ENCODE measurements around the gene LRRC43. TPM values are rescaled to one million over a fixed set of nuclear protein-coding genes. Genes with fewer than 3 reads are reported as not detected.

Gene LRRC43
- total RNA-seq (not detected), total RNA-seq (0 to 0.15 reads per million in 2 donors)

- peak in 1 of 3 donors; percentile 14 for DNase-seq
- peaks cover 3% of the 10 kb centered on the region for H3K4me1 Mint-ChIP-seq
- H3K36me3 Mint-ChIP-seq (ENCODE audit: low read depth), result no peaks in the 10 kb centered on the region
- H3K27ac Mint-ChIP-seq, result no peak within 1 kb of the TSS
- H3K27me3 Mint-ChIP-seq, result peaks cover 19% of the 10 kb centered on the region
- peak; percentile 76 for ATAC-seq
- no peaks in the 10 kb centered on the region for H3K9me3 ChIP-seq (ENCODE audit: control insufficient read depth, low read length, poor library complexity, severe bottlenecking)
- peak within 1 kb of the TSS; percentile 85 for H3K4me3 Mint-ChIP-seq
Observed at GRCh38 chr12:122182887-122183587, at the start of gene LRRC43. Gene LRRC43 (plus strand): TSS chr12:122183123. CDS start chr12:122183145, 22 bp downstream.

DNA sequence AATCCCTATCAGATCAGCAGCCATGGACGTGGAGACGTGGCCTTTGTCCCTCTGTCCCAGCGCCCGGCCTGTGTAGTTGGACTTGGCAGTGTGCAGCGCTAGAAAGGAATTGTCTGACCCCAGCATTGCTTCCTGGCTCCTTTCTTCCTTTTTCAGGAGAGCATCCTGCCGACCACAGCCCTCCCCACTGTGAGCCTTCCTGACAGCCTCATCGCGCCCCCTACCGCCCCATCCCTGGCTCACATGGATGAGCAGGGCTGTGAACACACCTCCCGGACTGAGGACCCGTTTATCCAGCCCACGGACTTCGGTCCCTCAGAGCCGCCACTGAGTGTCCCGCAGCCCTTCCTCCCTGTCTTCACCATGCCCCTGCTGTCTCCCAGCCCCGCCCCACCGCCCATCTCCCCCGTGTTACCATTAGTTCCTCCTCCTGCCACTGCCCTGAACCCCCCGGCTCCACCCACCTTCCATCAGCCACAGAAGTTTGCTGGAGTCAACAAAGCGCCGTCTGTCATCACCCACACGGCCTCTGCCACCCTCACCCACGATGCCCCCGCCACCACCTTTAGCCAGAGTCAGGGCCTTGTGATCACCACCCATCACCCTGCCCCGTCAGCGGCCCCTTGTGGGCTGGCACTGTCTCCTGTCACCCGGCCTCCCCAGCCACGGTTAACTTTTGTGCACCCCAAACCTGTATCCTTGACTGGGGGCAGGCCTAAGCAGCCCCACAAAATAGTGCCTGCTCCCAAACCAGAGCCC lies 49.6 kb upstream of the LRRC43 start:
- ATAC-seq (no peak), DNase-seq (no peak)
- Mint-ChIP-seq H3K4me3 (no peak overlapping the region), H3K27me3 (no peaks in the 10 kb centered on the region), H3K27ac (no peak overlapping the region), H3K36me3 (ENCODE audit: low read depth) (peaks cover 5% of the 10 kb centered on the region), H3K4me1 (no peaks in the 10 kb centered on the region)
- H3K9me3 ChIP-seq (ENCODE audit: control insufficient read depth, low read length, poor library complexity, severe bottlenecking), result no peaks in the 10 kb centered on the region

DNA sequence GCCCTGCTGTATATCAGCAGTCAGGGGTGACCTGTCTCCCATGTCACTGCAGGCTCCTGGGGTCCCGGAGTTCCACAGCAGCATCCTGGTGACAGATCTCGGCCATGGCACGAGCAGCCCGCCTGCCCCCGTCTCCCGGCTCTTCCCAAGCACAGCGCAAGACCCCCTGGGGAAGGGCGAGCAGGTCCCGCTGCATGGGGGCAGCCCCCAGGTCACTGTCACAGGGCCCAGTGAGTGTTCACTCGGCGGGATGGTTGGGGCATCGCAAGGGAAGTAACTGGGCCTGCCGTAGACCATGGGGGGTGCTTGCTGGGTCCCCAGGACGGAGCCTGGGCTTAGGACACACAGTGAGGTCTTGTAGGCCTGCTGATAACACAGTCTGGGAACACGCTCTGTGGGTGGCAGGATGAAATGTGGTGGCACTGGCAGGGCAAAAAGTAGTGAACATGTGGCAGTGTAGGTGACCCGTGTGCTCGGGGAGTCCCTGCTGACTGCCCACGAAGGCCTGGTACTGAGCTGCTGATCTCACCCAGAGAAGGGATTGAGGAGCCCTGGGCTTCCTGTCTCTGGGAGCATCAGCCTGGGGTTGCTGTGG lies 47.4 kb upstream of the LRRC43 start:
- Mint-ChIP-seq H3K4me1 (no peaks in the 10 kb centered on the region), H3K36me3 (ENCODE audit: low read depth) (peaks cover 4% of the 10 kb centered on the region), H3K4me3 (no peak overlapping the region), H3K27ac (peak overlapping the region; percentile 19), H3K27me3 (no peaks in the 10 kb centered on the region)
- H3K9me3 ChIP-seq (ENCODE audit: control insufficient read depth, low read length, poor library complexity, severe bottlenecking), result no peaks in the 10 kb centered on the region
- DNase-seq, result no peak
- ATAC-seq, result no peak

GRCh38 chr12:122137229-122137628 lies 45.7 kb upstream of the LRRC43 start:
- no peaks in the 10 kb centered on the region for H3K4me1 Mint-ChIP-seq
- H3K9me3 ChIP-seq (ENCODE audit: control insufficient read depth, low read length, poor library complexity, severe bottlenecking), result no peaks in the 10 kb centered on the region
- DNase-seq, result no peak
- peaks cover 4% of the 10 kb centered on the region for H3K36me3 Mint-ChIP-seq (ENCODE audit: low read depth)
- no peak overlapping the region for H3K4me3 Mint-ChIP-seq
- no peaks in the 10 kb centered on the region for H3K27me3 Mint-ChIP-seq
- ATAC-seq, result no peak
- H3K27ac Mint-ChIP-seq, result peak overlapping the region; percentile 61

- peaks cover 4% of the 10 kb centered on the region for H3K36me3 Mint-ChIP-seq (ENCODE audit: low read depth)
- no peaks in the 10 kb centered on the region for H3K27me3 Mint-ChIP-seq
- H3K9me3 ChIP-seq (ENCODE audit: control insufficient read depth, low read length, poor library complexity, severe bottlenecking), result no peaks in the 10 kb centered on the region
- no peak overlapping the region for H3K4me3 Mint-ChIP-seq
- ATAC-seq (peak; percentile 39), DNase-seq (no peak)
- no peaks in the 10 kb centered on the region for H3K4me1 Mint-ChIP-seq
- peak overlapping the region; percentile 61 for H3K27ac Mint-ChIP-seq
Observed at GRCh38 chr12:122137681-122138080, 45.2 kb upstream of the LRRC43 start.

DNA sequence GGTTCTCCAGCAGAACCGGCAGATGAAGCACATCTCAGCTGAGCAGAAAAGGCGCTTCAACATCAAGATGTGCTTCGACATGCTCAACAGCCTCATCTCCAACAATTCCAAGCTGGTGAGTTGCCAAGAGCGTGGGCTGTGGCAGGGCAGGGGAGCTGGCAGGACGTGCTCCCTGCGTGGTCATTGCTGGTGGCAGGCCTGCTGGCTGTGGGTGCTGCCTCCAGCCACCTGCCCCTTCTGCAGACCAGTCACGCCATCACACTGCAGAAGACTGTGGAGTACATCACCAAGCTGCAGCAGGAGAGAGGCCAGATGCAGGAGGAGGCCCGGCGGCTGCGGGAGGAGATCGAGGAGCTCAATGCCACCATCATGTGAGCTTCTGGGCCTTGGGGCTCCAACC lies 44.7 kb upstream of the LRRC43 start:
- no peak overlapping the region for H3K27ac Mint-ChIP-seq
- no peaks in the 10 kb centered on the region for H3K9me3 ChIP-seq (ENCODE audit: control insufficient read depth, low read length, poor library complexity, severe bottlenecking)
- no peak for DNase-seq
- no peaks in the 10 kb centered on the region for H3K4me1 Mint-ChIP-seq
- H3K36me3 Mint-ChIP-seq (ENCODE audit: low read depth), result peaks cover 4% of the 10 kb centered on the region
- no peaks in the 10 kb centered on the region for H3K27me3 Mint-ChIP-seq
- no peak for ATAC-seq
- H3K4me3 Mint-ChIP-seq, result no peak overlapping the region

DNA sequence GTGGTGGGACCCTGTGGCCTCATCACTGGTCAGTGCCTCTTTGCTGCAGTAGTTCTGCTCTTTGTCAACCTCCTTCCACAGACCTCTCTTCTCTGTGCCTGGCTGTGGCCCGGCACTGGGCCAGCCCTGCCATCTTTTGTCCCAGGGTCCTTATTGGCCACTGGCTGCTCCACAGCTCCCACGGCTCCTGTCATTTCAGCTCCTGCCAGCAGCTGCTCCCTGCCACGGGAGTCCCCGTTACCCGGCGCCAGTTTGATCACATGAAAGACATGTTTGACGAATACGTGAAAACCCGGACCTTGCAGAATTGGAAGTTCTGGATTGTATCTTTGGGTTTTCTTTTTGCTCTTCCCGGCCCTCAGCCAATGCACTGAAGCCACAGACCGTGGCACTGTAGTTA lies 44.3 kb upstream of the LRRC43 start:
- no peaks in the 10 kb centered on the region for H3K4me1 Mint-ChIP-seq

GRCh38 chr12:122139266-122139665 lies 43.7 kb upstream of the LRRC43 start:
- no peaks in the 10 kb centered on the region for H3K36me3 Mint-ChIP-seq (ENCODE audit: low read depth)
- no peak for ATAC-seq
- H3K4me3 Mint-ChIP-seq, result no peak overlapping the region
- no peak for DNase-seq
- no peak overlapping the region for H3K27ac Mint-ChIP-seq
- no peaks in the 10 kb centered on the region for H3K27me3 Mint-ChIP-seq
- H3K4me1 Mint-ChIP-seq, result no peaks in the 10 kb centered on the region
- no peaks in the 10 kb centered on the region for H3K9me3 ChIP-seq (ENCODE audit: control insufficient read depth, low read length, poor library complexity, severe bottlenecking)

More for the DNA sequence above, 44.3 kb upstream of the LRRC43 start:
- H3K9me3 ChIP-seq (ENCODE audit: control insufficient read depth, low read length, poor library complexity, severe bottlenecking), result no peaks in the 10 kb centered on the region
- no peak for ATAC-seq
- DNase-seq, result no peak
- H3K36me3 Mint-ChIP-seq (ENCODE audit: low read depth), result peaks cover 4% of the 10 kb centered on the region
- no peak overlapping the region for H3K27ac Mint-ChIP-seq
- no peak overlapping the region for H3K4me3 Mint-ChIP-seq
- H3K27me3 Mint-ChIP-seq, result no peaks in the 10 kb centered on the region

DNA sequence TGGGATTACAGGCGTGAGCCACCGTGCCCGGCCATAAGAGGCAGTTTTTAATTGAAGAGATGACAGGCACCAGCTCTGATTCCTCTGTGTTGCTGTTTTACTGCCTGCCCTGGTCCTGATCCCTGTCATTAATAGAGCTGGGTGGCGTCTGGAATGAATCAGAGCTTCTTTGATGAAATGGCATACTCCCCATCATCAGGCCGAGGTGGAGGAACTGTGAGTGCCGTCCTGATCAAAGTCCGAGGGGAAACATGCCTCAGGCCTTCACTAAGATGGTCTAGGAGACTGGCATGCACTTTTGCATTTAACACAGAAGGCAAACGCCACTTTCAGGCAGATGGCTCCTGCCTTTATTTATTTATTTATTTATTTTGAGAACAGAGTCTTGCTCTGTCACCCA lies 43.0 kb upstream of the LRRC43 start:
- no peak overlapping the region for H3K4me3 Mint-ChIP-seq
- ATAC-seq (no peak), DNase-seq (no peak)

DNA sequence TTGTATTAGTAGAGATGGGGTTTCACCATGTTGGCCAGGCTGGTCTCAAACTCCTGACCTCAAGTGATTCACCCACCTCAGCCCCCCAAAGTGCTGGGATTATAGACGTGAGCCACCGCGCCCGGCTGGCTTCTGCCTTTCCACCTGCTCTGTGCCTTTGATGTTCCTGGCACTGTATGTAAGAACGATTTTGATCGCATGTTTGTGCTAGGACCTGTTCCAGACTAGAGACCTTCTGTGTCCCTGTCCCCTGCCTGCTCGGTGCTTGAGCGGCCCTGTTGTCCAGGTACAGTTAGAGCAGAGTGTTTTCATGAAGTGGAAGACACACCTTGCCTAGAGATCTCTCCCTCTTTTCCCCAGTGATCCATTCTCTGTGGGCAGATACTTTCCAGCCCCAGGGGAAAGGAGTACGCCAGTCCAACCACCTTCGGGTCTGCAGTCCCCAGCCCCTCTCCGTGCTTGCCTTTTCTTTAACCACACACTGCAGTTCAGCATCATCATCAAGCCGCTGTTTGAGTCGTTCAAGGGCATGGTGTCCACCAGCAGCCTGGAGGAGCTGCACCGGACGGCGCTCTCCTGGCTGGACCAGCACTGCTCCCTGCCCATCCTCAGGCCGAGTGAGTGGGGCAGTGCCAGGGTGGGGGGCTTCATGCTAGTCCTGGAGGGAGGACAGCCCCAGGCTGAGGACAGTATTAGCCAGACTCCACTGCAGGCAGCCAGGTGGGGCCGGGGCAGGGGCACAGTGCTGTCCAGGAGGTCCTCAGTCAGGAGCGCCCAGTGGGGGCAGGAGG lies 42.3 kb upstream of the LRRC43 start:
- DNase-seq (no peak), ATAC-seq (no peak)
- Mint-ChIP-seq H3K36me3 (ENCODE audit: low read depth) (no peaks in the 10 kb centered on the region), H3K4me3 (no peak overlapping the region), H3K27me3 (no peaks in the 10 kb centered on the region), H3K27ac (no peak overlapping the region), H3K4me1 (no peaks in the 10 kb centered on the region)
- no peaks in the 10 kb centered on the region for H3K9me3 ChIP-seq (ENCODE audit: control insufficient read depth, low read length, poor library complexity, severe bottlenecking)

More for the DNA sequence above, 43.0 kb upstream of the LRRC43 start:
- no peaks in the 10 kb centered on the region for H3K4me1 Mint-ChIP-seq
- no peaks in the 10 kb centered on the region for H3K9me3 ChIP-seq (ENCODE audit: control insufficient read depth, low read length, poor library complexity, severe bottlenecking)
- no peak overlapping the region for H3K27ac Mint-ChIP-seq
- H3K36me3 Mint-ChIP-seq (ENCODE audit: low read depth), result no peaks in the 10 kb centered on the region
- no peaks in the 10 kb centered on the region for H3K27me3 Mint-ChIP-seq

- DNase-seq (no peak), ATAC-seq (no peak)
- no peak overlapping the region for H3K27ac Mint-ChIP-seq
- no peaks in the 10 kb centered on the region for H3K36me3 Mint-ChIP-seq (ENCODE audit: low read depth)
- H3K27me3 Mint-ChIP-seq, result no peaks in the 10 kb centered on the region
- no peaks in the 10 kb centered on the region for H3K4me1 Mint-ChIP-seq
- H3K4me3 Mint-ChIP-seq, result no peak overlapping the region
- H3K9me3 ChIP-seq (ENCODE audit: control insufficient read depth, low read length, poor library complexity, severe bottlenecking), result no peaks in the 10 kb centered on the region
Observed at GRCh38 chr12:122141911-122142725, 40.8 kb upstream of the LRRC43 start.

DNA sequence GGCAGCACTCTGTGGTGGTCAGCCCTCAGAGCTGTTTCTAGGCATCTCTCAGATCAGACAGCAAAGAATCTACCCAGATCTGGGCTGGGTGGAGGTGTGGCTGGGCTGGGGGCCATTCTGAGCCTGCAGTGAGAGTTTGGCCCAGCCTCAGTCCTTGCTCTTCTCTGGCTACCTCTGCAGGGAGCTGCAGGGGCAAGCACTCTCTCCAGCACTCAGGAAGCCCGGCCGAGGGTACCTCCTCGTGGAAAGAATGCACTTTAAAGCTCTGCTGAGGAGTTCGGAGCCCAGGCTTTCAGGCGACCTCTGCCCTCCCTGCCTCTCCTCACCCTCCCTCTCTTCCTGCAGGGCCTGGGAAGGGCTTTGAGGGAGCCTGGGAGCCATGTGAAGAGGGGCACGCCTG lies 40.1 kb upstream of the LRRC43 start:
- no peaks in the 10 kb centered on the region for H3K4me1 Mint-ChIP-seq
- DNase-seq (no peak), ATAC-seq (no peak)
- no peaks in the 10 kb centered on the region for H3K27me3 Mint-ChIP-seq
- no peaks in the 10 kb centered on the region for H3K9me3 ChIP-seq (ENCODE audit: control insufficient read depth, low read length, poor library complexity, severe bottlenecking)
- H3K36me3 Mint-ChIP-seq (ENCODE audit: low read depth), result no peaks in the 10 kb centered on the region
- H3K27ac Mint-ChIP-seq, result no peak overlapping the region
- no peak overlapping the region for H3K4me3 Mint-ChIP-seq

Measured in T-helper 17 cell (primary cell).